HCT116 (cell line): Measurements from ENCODE around the gene KRT2.

Experiments used
- CEBPB ChIP-seq: IDR thresholded peaks from 2 replicates; pipeline ENCODE4 v1.6.1; 2012; ENCODE audit warnings: low read depth
- CTCF ChIP-seq, 3 experiments: fragments of 200-600 bp in 1 of 3; sonication (generic) in 1 of 3; IDR thresholded peaks in 2 of 3; conservative IDR thresholded peaks in 1 of 3; 2 replicates each; pipeline ENCODE4 v1.5.1; 2012 to 2017; ENCODE audit warnings: low read depth in 2 of 3, low read length in 2 of 3, antibody characterized with exemption in 1 of 3, borderline replicate concordance in 1 of 3, control low read depth in 1 of 3, mild to moderate bottlenecking in 1 of 3, mixed read lengths in 1 of 3, mixed run types in 1 of 3, moderate library complexity in 1 of 3; ENCODE audit not compliant: insufficient read depth in 1 of 3
- SIN3A ChIP-seq: IDR thresholded peaks from 2 replicates; pipeline ENCODE4 v1.6.1; 2012; ENCODE audit warnings: low read depth

GRCh38 chr12:52622349-52622748 lies 29.7 kb downstream of the KRT2 start:
- TF ChIP-seq CTCF (IDR thresholded peaks at IDR 0.05 in 2 of 3, conservative IDR thresholded peaks at IDR 0.05 in 1 of 3; ENCODE audit: borderline replicate concordance in 1 of 3, insufficient read depth in 1 of 3, low read depth in 2 of 3, low read length in 2 of 3): no peak
- TF ChIP-seq CEBPB: no peak
- no peak for TF ChIP-seq SIN3A
